SIG-M5 treated with dmso at 0.1 percent for 504 hours (cell line): ENCODE measurements around the gene PLVAP.

Experiments used
- DNase-seq: peaks from one replicate; lab custom pipeline; 2025; ENCODE audit not compliant: unreplicated experiment; lab: John Stamatoyannopoulos, UW

PLVAP gene

GRCh38 chr19:17376935-17377600 is at the start of gene PLVAP:
PLVAP (minus strand) TSS chr19:17377342; CDS start chr19:17377288, 54 bp downstream.
- no peak for DNase-seq

GRCh38 chr19:17424743-17425365 is 47.7 kb upstream of the PLVAP start:
- peak; percentile 16 for DNase-seq

- DNase-seq = no peak
Measured at GRCh38 chr19:17423429-17424208, 46.5 kb upstream of the PLVAP start.

GRCh38 chr19:17421942-17422341 is 44.8 kb upstream of the PLVAP start:
- no peak for DNase-seq

- DNase-seq = no peak
Measured at GRCh38 chr19:17420475-17420924, 43.4 kb upstream of the PLVAP start.

GRCh38 chr19:17419621-17420474 is 42.7 kb upstream of the PLVAP start, which contains the start of gene MVB12A:
MVB12A (plus strand) TSS chr19:17420047; CDS start chr19:17420136, 89 bp downstream.
- peak; percentile 95 for DNase-seq

GRCh38 chr19:17419154-17419620 is 42.0 kb upstream of the PLVAP start:
- DNase-seq = no peak

GRCh38 chr19:17418710-17419109 is 41.6 kb upstream of the PLVAP start:
- no peak for DNase-seq

- DNase-seq = no peak
Measured at GRCh38 chr19:17415121-17415520, 38.0 kb upstream of the PLVAP start.

GRCh38 chr19:17414097-17414496 is 37.0 kb upstream of the PLVAP start:
- no peak for DNase-seq

GRCh38 chr19:17411801-17412200 is 34.7 kb upstream of the PLVAP start:
- DNase-seq = no peak

GRCh38 chr19:17409990-17410389 is 32.8 kb upstream of the PLVAP start:
- no peak for DNase-seq

GRCh38 chr19:17406887-17407196 is 29.7 kb upstream of the PLVAP start:
- no peak for DNase-seq

- no peak for DNase-seq
Measured at GRCh38 chr19:17406046-17406886, 29.1 kb upstream of the PLVAP start.

- DNase-seq = peak; percentile 91
Measured at GRCh38 chr19:17405250-17406045, 28.3 kb upstream of the PLVAP start, which contains the start of gene BST2. BST2 (minus strand) TSS chr19:17405630; CDS start chr19:17405575, 55 bp downstream.

- no peak for DNase-seq
Measured at GRCh38 chr19:17404621-17405249, 27.6 kb upstream of the PLVAP start.

- DNase-seq = no peak
Measured at GRCh38 chr19:17404015-17404414, 26.9 kb upstream of the PLVAP start.

- DNase-seq = no peak
Measured at GRCh38 chr19:17402982-17403855, 26.1 kb upstream of the PLVAP start.
